ENCODE measurements around the gene TTLL11. TPM values are rescaled to one million over a fixed set of nuclear protein-coding genes. Genes with fewer than 3 reads are reported as not detected.

TTLL11 gene
- total RNA-seq, 4 donors from 2014 or later = 20.5 to 41.3 (median 27.6) TPM

DNA sequence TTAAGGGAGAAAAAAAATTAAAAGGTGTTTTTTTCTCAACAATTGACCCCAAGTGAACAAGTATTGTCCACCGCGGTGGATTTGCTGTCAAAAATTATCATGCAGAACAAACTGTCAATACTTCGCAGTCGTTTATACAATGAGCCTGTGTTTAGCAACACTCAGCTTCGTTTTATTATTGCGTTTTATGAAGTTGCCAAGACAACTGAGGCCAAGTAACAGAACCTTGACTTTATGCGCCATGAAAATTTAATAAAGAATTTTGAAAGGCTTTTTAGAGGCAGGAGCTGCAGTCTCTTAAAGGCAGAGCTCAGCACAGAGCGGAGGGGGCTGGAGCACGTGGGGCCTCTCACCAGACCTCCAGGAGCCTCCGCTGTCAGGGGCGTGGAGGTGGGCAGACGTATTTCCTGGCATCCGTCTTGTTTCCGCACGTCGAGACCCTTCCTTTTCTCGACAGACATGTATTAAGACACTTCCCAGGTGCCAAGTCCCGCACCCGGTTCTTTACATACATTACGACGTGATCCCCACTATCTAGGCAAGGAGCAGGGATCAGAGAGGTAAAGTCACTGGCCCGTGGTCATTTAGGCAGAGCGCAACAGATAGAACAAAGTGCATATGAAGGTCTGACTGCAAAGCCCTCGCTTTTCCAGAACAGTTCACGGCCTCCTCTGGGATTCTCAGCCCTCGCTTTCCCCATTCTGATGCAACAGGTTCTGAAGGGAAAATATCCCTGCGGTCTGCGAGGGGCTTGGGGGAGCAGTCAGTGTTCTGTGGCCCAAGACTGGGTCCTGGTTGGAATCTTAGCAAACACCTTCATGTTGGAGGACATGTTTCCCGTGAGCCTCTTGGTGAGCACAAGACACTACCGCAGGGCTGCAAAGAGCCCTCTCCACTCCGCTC is 277.3 kb downstream of the TTLL11 start:
- Histone ChIP-seq H3K36me3 (no peaks in the 10 kb centered on the region), H3K9me3 (no peaks in the 10 kb centered on the region), H3K27me3 (no peaks in the 10 kb centered on the region), H3K4me1 (peaks cover 0 to 8% (median 6%) of the 10 kb centered on the region in 4 donors), H3K27ac (replicated peaks in 1 of 4) (no peak overlapping the region), H3K4me3 (no peak overlapping the region)
- no peak for TF ChIP-seq POLR2A (IDR thresholded peaks at IDR 0.05; ENCODE audit: low read depth)
- no peak for TF ChIP-seq CTCF (IDR thresholded peaks at IDR 0.05)
- no peak for TF ChIP-seq EP300 (IDR thresholded peaks at IDR 0.05)
- TF ChIP-seq POLR2AphosphoS5 (IDR thresholded peaks at IDR 0.05) = no peak
- intact Hi-C loops (cut with DNase I) = no loop called here
- DNase-seq (ENCODE audit: extremely low spot score) = no peak
- WGBS = 90% methylated on average over 31 of the region's 31 CpGs

GRCh38 chr9:121815084-121815483 is 278.0 kb downstream of the TTLL11 start:
- H3K9me3 ChIP-seq = no peaks in the 10 kb centered on the region
- intact Hi-C loops (cut with DNase I) = no loop called here
- H3K27me3 ChIP-seq = no peaks in the 10 kb centered on the region

DNA sequence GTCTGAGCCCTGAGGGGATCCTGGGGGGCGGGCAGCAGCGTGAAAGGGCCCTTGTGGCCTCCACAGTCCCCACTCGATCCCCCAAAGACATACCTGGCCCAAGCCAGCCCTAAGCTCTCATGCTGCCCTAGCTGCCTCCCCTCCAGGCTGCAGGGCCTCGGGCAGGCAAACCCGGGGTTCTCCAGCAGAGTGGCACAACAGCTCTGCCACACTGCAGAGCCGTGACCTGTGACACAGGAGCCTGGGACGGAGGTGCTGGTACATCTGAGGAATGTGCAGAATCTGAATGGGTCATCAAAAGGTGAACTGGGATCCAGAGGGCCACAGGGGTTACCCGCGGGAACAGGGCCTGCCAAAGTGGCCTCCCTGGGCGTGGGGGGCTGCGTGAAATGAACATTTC is 278.5 kb downstream of the TTLL11 start:
- Histone ChIP-seq H3K36me3 (no peaks in the 10 kb centered on the region), H3K27ac (replicated peaks in 1 of 4) (no peak overlapping the region), H3K4me3 (no peak overlapping the region), H3K27me3 (no peaks in the 10 kb centered on the region), H3K9me3 (no peaks in the 10 kb centered on the region), H3K4me1 (peaks cover 0 to 5% (median 2%) of the 10 kb centered on the region in 4 donors)
- intact Hi-C loops (cut with DNase I) = no loop called here
- no peak for DNase-seq (ENCODE audit: extremely low spot score)
- 92% methylated on average over 5 of the region's 11 CpGs for WGBS
- TF ChIP-seq POLR2AphosphoS5 (IDR thresholded peaks at IDR 0.05) (no peak), EP300 (IDR thresholded peaks at IDR 0.05) (no peak), CTCF (IDR thresholded peaks at IDR 0.05) (no peak), POLR2A (IDR thresholded peaks at IDR 0.05; ENCODE audit: low read depth) (no peak)

More at GRCh38 chr9:121815084-121815483, 278.0 kb downstream of the TTLL11 start:
- WGBS = 90% methylated on average over 3 of the region's 6 CpGs
- Histone ChIP-seq H3K4me3 (no peak overlapping the region), H3K4me1 (peaks cover 0 to 8% (median 6%) of the 10 kb centered on the region in 4 donors), H3K27ac (replicated peaks in 1 of 4) (no peak overlapping the region), H3K36me3 (no peaks in the 10 kb centered on the region)
- TF ChIP-seq EP300 (IDR thresholded peaks at IDR 0.05) (no peak), POLR2AphosphoS5 (IDR thresholded peaks at IDR 0.05) (no peak), POLR2A (IDR thresholded peaks at IDR 0.05; ENCODE audit: low read depth) (no peak), CTCF (IDR thresholded peaks at IDR 0.05) (no peak)
- DNase-seq (ENCODE audit: extremely low spot score) = no peak

DNA sequence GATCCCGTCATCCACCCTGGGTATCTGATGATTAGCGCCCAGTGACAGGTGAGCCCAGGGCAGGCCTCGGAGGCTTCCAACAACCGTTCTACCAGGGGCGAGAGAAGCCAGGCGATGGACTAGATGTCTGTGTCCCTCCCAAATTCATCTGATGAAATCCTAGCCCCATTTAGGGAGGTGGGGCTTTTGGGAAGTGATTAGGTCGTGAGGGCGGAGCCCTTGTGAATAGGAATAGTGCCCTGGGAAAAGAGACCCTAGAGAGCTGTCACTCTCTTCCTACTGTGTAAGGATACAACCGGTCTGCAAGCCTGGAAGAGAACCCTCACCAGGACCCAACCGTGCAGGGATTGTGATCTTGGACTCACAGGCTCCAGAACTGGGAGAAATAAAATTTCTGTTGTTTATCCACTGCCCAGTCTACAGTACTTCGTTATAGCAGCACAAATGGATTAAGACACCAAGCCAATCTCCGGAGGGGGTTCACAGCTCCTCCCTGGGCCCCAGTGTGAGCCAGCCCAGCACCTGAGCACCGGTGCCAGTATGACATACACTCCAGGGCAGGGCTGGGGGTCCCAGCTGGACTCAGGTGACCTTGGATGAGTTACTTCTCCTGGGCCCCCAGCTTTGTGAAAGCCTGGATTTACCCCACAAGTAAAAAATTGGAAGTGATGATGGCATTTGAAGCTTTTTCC is 279.4 kb downstream of the TTLL11 start:
- 93% methylated on average over 13 of the region's 13 CpGs for WGBS
- Histone ChIP-seq H3K36me3 (no peaks in the 10 kb centered on the region), H3K27ac (replicated peaks in 1 of 4) (no peak overlapping the region), H3K9me3 (no peaks in the 10 kb centered on the region), H3K27me3 (no peaks in the 10 kb centered on the region), H3K4me3 (no peak overlapping the region), H3K4me1 (no peaks in the 10 kb centered on the region)
- TF ChIP-seq EP300 (IDR thresholded peaks at IDR 0.05) (no peak), CTCF (IDR thresholded peaks at IDR 0.05) (no peak), POLR2AphosphoS5 (IDR thresholded peaks at IDR 0.05) (no peak), POLR2A (IDR thresholded peaks at IDR 0.05; ENCODE audit: low read depth) (no peak)
- intact Hi-C loops (cut with DNase I) = no loop called here
- DNase-seq (ENCODE audit: extremely low spot score) = no peak

All from esophagus muscularis mucosa (tissue), 4 donors.